Measurements from ENCODE around the gene ADGRV1. TPM values are rescaled to one million over a fixed set of nuclear protein-coding genes. Genes with fewer than 3 reads are reported as not detected.

ADGRV1 gene
- total RNA-seq, 1 experiment from 2014 or later: 64.8 TPM

DNA sequence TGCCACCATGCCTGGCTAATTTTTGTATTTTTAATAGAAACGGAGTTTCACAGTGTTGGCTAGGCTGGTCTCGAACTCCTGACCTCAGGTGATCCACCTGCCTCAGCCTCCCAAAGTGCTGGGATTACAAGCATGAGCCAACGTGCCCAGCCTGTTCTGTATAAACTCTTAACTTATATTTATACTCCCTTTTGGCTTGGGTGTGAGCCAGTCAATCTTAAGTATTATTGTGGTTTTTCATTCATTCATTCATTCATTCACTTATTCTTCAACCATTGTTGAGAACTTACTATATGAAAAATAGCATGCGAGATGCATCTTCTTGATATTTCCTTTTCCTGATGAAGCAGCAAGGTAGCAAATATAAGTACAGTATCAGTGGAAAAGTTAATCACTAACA, 132.9 kb downstream of the ADGRV1 start:
- Histone ChIP-seq H3K4me2 (ENCODE audit: insufficient read depth, insufficient read length, low read length) (no peak overlapping the region), H3T11ph (ENCODE audit: low read length) (no peak overlapping the region), H3K79me1 (ENCODE audit: insufficient read depth, low read depth, low read length, poor library complexity, severe bottlenecking) (no peaks in the 10 kb centered on the region), H3K4me1 (ENCODE audit: insufficient read depth, low read length) (no peaks in the 10 kb centered on the region), H4K91ac (ENCODE audit: insufficient read length, low read depth, low read length) (no peak overlapping the region), H4K5ac (ENCODE audit: insufficient read length, low read depth, low read length) (no peak overlapping the region), H2AFZ (ENCODE audit: low read length) (no peak overlapping the region), H3K27me3 (ENCODE audit: insufficient read depth, low read length) (no peaks in the 10 kb centered on the region), H2BK20ac (ENCODE audit: low read depth, low read length, poor library complexity, severe bottlenecking) (no peak overlapping the region), H3K9ac (ENCODE audit: extremely low read depth, insufficient read length, low read length) (no peak overlapping the region), H3K4ac (ENCODE audit: low read depth, low read length) (no peak overlapping the region), H4K8ac (replicated peaks; ENCODE audit: insufficient read length, low read depth, low read length) (no peak overlapping the region), H3K56ac (ENCODE audit: insufficient read length, low read depth, low read length) (no peak overlapping the region), H3K27ac (ENCODE audit: insufficient read length, low read depth, low read length) (no peak overlapping the region), H2BK120ac (ENCODE audit: low read depth, low read length, poor library complexity, severe bottlenecking) (no peak overlapping the region), H4K20me1 (ENCODE audit: control insufficient read depth, insufficient read depth, insufficient read length) (no peaks in the 10 kb centered on the region), H3K9me3 (ENCODE audit: control insufficient read depth, low read depth, low read length) (no peaks in the 10 kb centered on the region), H3K18ac (ENCODE audit: insufficient read length, low read depth, low read length) (no peak overlapping the region), H3K23ac (ENCODE audit: insufficient read length, low read depth, low read length) (no peak overlapping the region), H3K14ac (ENCODE audit: insufficient read depth, low read length) (no peak overlapping the region), H2BK12ac (ENCODE audit: insufficient read length, low read depth, low read length) (no peak overlapping the region), H2AK5ac (ENCODE audit: insufficient read length, low read length) (no peak overlapping the region), H2BK5ac (ENCODE audit: insufficient read length, low read length) (no peak overlapping the region), H3K79me2 (ENCODE audit: insufficient read depth, low read length) (no peaks in the 10 kb centered on the region), H2BK15ac (ENCODE audit: low read depth, low read length) (no peak overlapping the region), H3K23me2 (ENCODE audit: insufficient read length, low read depth, low read length, poor library complexity, severe bottlenecking) (no peaks in the 10 kb centered on the region)
- 0 out of 4 replicates have a peak, but pooled peaks cover 3% of the 10 kb centered on the region in 2 experiments for H3K4me1 Mint-ChIP-seq
- DNase-seq: no peak
- H3K27ac Mint-ChIP-seq: no peak overlapping the region
- no peak overlapping the region for H3K4me3 Mint-ChIP-seq
- H3K9me3 Mint-ChIP-seq: peaks cover 0 to 3% of the 10 kb centered on the region in 2 experiments; a peak in 1 of 5 replicates
- TF ChIP-seq, protein P1, sequence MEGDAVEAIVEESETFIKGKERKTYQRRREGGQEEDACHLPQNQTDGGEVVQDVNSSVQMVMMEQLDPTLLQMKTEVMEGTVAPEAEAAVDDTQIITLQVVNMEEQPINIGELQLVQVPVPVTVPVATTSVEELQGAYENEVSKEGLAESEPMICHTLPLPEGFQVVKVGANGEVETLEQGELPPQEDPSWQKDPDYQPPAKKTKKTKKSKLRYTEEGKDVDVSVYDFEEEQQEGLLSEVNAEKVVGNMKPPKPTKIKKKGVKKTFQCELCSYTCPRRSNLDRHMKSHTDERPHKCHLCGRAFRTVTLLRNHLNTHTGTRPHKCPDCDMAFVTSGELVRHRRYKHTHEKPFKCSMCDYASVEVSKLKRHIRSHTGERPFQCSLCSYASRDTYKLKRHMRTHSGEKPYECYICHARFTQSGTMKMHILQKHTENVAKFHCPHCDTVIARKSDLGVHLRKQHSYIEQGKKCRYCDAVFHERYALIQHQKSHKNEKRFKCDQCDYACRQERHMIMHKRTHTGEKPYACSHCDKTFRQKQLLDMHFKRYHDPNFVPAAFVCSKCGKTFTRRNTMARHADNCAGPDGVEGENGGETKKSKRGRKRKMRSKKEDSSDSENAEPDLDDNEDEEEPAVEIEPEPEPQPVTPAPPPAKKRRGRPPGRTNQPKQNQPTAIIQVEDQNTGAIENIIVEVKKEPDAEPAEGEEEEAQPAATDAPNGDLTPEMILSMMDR (conservative IDR thresholded peaks at IDR 0.05): no peak
- peaks cover 27 to 46% (median 32%) of the 10 kb centered on the region in 3 experiments for H3K36me3 Mint-ChIP-seq (ENCODE audit: insufficient read depth in 1 of 3, low read depth in 3 of 3)
- no CpG with 5 or more reads among the region's 4 CpGs for WGBS (ENCODE audit: extremely low coverage, insufficient read length, low lambda C conversion rate)
- H3K27me3 Mint-ChIP-seq (ENCODE audit: low read depth): no peaks in the 10 kb centered on the region; the same call in 1 of the 2 replicates

Data from H9 (cell line).